ENCODE measurements around the gene POU6F1. TPM values are rescaled to one million over a fixed set of nuclear protein-coding genes. Genes with fewer than 3 reads are reported as not detected.

The POU6F1 gene
- total RNA-seq, 6 donors from 2014 or later = 6.8 to 28.3 (median 12.9) TPM

DNA sequence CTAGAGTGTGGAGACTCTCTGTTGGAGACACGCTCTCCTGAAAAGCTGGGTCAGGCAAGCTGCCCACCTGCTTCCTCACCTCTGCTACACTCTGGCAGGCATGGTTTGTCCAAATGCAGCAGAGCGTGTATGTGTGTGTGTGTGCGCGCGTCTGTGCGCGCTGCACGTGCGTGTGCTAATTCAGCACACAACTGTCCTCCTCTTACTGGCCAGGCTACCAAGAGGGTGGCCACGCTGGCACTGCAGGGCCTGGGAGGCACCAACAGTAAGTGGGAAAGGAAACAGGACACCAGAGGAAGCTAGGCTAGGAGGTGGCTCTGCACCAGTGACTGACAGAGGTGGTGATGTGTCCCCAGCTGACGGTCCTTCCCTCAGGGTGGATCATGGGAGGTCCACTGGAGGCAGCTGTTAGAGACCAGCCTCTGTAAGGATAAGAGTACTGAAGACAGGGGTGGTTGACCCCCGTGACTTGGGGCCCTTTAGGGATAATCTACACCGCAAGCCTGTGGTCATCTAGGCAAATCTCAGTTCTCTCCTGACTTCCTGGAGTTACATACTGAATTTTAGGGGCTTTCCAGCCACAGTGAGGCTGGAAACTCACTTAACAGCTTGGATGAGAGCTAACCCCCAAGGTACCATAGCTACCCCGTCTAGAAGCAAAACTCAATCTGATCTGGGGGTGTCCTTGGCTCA lies 29.4 kb downstream of the POU6F1 start:
- no peak for ATAC-seq (ENCODE audit: low FRiP score in 2 of 2)

DNA sequence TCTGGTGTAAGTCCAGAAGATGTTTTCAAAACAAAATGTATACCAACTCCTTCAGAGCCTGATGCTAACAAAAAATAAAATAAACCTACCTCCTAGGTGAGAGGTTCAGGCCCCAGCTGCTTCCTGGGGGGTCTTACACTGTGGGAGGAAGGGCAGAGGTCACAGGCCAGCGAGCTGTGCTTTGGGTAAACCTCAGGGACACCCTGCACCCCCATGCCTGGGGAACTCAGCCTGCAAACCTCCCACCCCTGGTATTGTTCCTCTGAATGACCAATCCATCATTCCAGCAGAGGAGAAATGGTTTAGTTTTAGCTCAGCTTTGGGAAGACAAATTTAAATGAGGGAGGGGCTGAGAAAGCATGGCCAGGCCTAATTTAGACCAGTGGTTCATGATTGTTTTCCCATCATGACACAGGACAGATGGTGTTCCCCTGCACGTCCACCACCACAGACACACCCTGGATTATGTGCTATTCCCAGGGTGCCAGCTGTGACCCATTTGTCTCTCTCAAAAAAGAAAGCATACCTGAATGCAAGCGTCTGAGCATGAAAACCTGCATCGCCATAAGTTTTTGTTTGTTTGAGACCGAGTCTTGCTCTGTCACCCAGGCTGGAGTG lies 30.4 kb downstream of the POU6F1 start:
- H3K27ac ChIP-seq = no peak overlapping the region
- ATAC-seq (ENCODE audit: low FRiP score in 2 of 2) (no peak), DNase-seq (no peak)
- no peaks in the 10 kb centered on the region for H3K9me3 ChIP-seq
- H3K4me1 ChIP-seq = peaks cover 0 to 6% (median 2%) of the 10 kb centered on the region in 4 donors
- no peak for TF ChIP-seq EP300 (IDR thresholded peaks at IDR 0.05)
- TF ChIP-seq, protein P1, sequence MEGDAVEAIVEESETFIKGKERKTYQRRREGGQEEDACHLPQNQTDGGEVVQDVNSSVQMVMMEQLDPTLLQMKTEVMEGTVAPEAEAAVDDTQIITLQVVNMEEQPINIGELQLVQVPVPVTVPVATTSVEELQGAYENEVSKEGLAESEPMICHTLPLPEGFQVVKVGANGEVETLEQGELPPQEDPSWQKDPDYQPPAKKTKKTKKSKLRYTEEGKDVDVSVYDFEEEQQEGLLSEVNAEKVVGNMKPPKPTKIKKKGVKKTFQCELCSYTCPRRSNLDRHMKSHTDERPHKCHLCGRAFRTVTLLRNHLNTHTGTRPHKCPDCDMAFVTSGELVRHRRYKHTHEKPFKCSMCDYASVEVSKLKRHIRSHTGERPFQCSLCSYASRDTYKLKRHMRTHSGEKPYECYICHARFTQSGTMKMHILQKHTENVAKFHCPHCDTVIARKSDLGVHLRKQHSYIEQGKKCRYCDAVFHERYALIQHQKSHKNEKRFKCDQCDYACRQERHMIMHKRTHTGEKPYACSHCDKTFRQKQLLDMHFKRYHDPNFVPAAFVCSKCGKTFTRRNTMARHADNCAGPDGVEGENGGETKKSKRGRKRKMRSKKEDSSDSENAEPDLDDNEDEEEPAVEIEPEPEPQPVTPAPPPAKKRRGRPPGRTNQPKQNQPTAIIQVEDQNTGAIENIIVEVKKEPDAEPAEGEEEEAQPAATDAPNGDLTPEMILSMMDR (IDR thresholded peaks at IDR 0.05) = no peak
- TF ChIP-seq POLR2A (IDR thresholded peaks at IDR 0.05) = no peak
- no peak for TF ChIP-seq POLR2AphosphoS5 (IDR thresholded peaks at IDR 0.05)
- peaks cover 0 to 31% (median 9%) of the 10 kb centered on the region in 4 donors for H3K36me3 ChIP-seq
- no peak overlapping the region for H3K4me3 ChIP-seq
- WGBS, 2 donors = 78 to 80% methylated on average over 5 of the region's 5 CpGs
- no peaks in the 10 kb centered on the region for H3K27me3 ChIP-seq

More for the DNA sequence above, 29.4 kb downstream of the POU6F1 start:
- Histone ChIP-seq H3K4me3 (no peak overlapping the region), H3K36me3 (peaks cover 0 to 32% (median 9%) of the 10 kb centered on the region in 4 donors), H3K27ac (no peak overlapping the region), H3K9me3 (no peaks in the 10 kb centered on the region), H3K27me3 (no peaks in the 10 kb centered on the region), H3K4me1 (peaks cover 0 to 6% (median 2%) of the 10 kb centered on the region in 4 donors)
- 92 to 93% methylated on average over 8 to 14 of the region's 14 CpGs for WGBS, 2 donors
- TF ChIP-seq POLR2AphosphoS5 (IDR thresholded peaks at IDR 0.05) = no peak
- no peak for TF ChIP-seq EP300 (IDR thresholded peaks at IDR 0.05)
- TF ChIP-seq POLR2A (IDR thresholded peaks at IDR 0.05) = no peak
- TF ChIP-seq, protein P1 (IDR thresholded peaks at IDR 0.05) = no peak
- DNase-seq = peak in 1 of 2 donors; percentile 54

GRCh38 chr12:51186465-51187085 lies 31.3 kb downstream of the POU6F1 start:
- TF ChIP-seq EP300 (IDR thresholded peaks at IDR 0.05) (no peak), POLR2AphosphoS5 (IDR thresholded peaks at IDR 0.05) (no peak), POLR2A (IDR thresholded peaks at IDR 0.05) (no peak)
- TF ChIP-seq, protein P1 (IDR thresholded peaks at IDR 0.05) = no peak
- DNase-seq = no peak
- WGBS, 2 donors = 42 to 62% methylated on average over 1 to 3 of the region's 3 CpGs

DNA sequence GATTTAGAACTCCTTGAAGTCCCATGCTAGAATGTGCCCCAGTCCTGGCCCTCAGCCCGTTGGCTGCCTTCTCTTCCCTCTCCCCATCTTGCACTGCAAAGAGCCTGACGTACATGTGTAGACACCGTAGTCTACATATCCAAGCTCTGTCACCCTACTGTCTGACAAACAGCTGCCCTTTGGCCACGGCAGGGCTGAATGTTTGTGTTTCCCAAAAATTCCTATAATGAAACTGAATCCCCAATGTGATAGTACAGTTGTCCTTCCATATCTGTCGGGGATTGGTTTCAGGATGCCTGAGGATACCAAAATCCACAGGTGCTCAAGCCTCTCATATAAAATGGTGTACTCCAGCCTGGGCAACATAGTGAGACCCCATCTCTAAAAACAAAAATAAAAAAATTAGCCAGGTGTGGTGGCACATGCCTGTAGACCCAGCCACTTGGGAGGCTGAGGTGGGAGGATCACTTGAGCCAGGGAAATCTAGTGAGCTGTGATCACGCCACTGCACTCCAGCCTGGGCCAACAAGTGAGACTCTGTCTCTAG lies 32.6 kb downstream of the POU6F1 start:
- DNase-seq = no peak
- no peak for ATAC-seq (ENCODE audit: low FRiP score in 2 of 2)
- H3K4me1 ChIP-seq = peaks cover 0 to 6% (median 2%) of the 10 kb centered on the region in 4 donors
- H3K36me3 ChIP-seq = peaks cover 0 to 10% (median 4%) of the 10 kb centered on the region in 4 donors
- no peaks in the 10 kb centered on the region for H3K27me3 ChIP-seq
- TF ChIP-seq POLR2A (IDR thresholded peaks at IDR 0.05) = no peak
- TF ChIP-seq EP300 (IDR thresholded peaks at IDR 0.05) = no peak
- TF ChIP-seq, protein P1 (IDR thresholded peaks at IDR 0.05) = no peak
- TF ChIP-seq POLR2AphosphoS5 (IDR thresholded peaks at IDR 0.05) = no peak
- H3K27ac ChIP-seq = no peak overlapping the region
- H3K9me3 ChIP-seq = no peaks in the 10 kb centered on the region
- H3K4me3 ChIP-seq = no peak overlapping the region
- WGBS, 2 donors = 87 to 88% methylated on average over 6 of the region's 6 CpGs

More at GRCh38 chr12:51186465-51187085, 31.3 kb downstream of the POU6F1 start:
- no peak for ATAC-seq (ENCODE audit: low FRiP score in 2 of 2)
- H3K36me3 ChIP-seq = peaks cover 0 to 22% (median 7%) of the 10 kb centered on the region in 4 donors
- H3K4me3 ChIP-seq = no peak overlapping the region
- no peak overlapping the region for H3K27ac ChIP-seq
- H3K9me3 ChIP-seq = no peaks in the 10 kb centered on the region
- H3K27me3 ChIP-seq = no peaks in the 10 kb centered on the region
- H3K4me1 ChIP-seq = peaks cover 0 to 6% (median 2%) of the 10 kb centered on the region in 4 donors

Measured in upper lobe of left lung (tissue), 6 donors.